ENCODE measurements around the gene AKAP6.

DNA sequence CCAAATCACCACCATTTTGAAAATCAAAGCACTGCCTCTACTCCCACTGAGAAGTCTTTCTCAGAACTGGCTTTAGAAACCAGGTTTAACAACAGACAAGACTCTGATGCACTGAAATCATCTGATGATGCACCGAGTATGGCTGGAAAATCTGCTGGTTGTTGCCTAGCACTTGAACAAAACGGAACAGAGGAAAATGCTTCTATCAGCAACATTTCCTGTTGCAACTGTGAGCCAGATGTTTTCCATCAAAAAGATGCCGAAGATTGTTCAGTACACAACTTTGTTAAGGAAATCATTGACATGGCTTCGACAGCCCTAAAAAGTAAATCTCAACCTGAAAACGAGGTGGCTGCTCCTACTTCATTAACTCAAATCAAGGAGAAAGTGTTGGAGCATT is 494.6 kb downstream of the AKAP6 start:
- TF ChIP-seq, protein P1, sequence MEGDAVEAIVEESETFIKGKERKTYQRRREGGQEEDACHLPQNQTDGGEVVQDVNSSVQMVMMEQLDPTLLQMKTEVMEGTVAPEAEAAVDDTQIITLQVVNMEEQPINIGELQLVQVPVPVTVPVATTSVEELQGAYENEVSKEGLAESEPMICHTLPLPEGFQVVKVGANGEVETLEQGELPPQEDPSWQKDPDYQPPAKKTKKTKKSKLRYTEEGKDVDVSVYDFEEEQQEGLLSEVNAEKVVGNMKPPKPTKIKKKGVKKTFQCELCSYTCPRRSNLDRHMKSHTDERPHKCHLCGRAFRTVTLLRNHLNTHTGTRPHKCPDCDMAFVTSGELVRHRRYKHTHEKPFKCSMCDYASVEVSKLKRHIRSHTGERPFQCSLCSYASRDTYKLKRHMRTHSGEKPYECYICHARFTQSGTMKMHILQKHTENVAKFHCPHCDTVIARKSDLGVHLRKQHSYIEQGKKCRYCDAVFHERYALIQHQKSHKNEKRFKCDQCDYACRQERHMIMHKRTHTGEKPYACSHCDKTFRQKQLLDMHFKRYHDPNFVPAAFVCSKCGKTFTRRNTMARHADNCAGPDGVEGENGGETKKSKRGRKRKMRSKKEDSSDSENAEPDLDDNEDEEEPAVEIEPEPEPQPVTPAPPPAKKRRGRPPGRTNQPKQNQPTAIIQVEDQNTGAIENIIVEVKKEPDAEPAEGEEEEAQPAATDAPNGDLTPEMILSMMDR (IDR thresholded peaks at IDR 0.05) = no peak
- no peak for TF ChIP-seq POLR2A (IDR thresholded peaks at IDR 0.05)

All from adrenal gland (tissue), 5 donors.